ENCODE data around the gene LPP. TPM values are rescaled to one million over a fixed set of nuclear protein-coding genes. Genes with fewer than 3 reads are reported as not detected.

LPP gene
- total and polyA plus RNA-seq, 5 donors from 2014 or later: 14.5 to 102 (median 21.7) TPM

DNA sequence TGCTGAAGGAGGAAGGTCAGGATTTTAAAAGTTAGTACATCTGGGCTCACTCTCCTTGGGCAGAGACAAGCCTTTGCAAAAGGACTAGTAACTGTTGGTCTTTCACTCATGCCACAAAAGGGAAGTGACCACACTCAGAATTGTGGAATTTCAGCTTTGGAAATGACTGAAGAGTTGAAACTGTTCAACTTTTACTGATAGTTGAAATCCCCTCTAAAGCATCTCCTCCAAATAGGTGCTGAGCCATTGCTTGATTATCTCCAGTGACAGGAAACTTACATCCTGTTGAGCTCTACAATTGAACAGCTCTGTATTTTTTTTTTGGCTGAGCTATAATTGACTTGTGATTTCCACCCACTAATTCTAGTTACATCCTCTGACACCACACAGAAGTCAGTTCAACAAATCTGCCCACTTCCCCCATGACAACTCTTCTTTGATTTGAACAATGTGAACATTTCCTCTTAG lies 763.0 kb downstream of the LPP start:
- H3K27ac ChIP-seq (ENCODE audit: insufficient read depth, low read length, poor library complexity, severe bottlenecking): peak overlapping the region; percentile 67
- peaks cover 21% of the 10 kb centered on the region for H3K4me1 ChIP-seq (ENCODE audit: control insufficient read depth, insufficient read depth, low read length, poor library complexity, severe bottlenecking)
- H3K4me3 ChIP-seq (ENCODE audit: low read depth, low read length): peak overlapping the region; percentile 43
- no peaks in the 10 kb centered on the region for H3K36me3 ChIP-seq (ENCODE audit: control insufficient read depth, insufficient read depth, low read length)
- DNase-seq (peak in 2 of 3 donors; percentile 65 to 91), ATAC-seq (ENCODE audit: low read depth in 2 of 2) (peak; percentile 96 to 99)
- H3K4me1 Mint-ChIP-seq: peaks cover 18 to 47% (median 35%) of the 10 kb centered on the region in 4 donors
- no peaks in the 10 kb centered on the region for H3K27me3 Mint-ChIP-seq
- no peaks in the 10 kb centered on the region for H3K9me3 ChIP-seq (ENCODE audit: control insufficient read depth in 2 of 2, low read length in 2 of 2)
- H3K9me3 Mint-ChIP-seq: peaks cover 0 to 1% (median 0%) of the 10 kb centered on the region in 7 donors
- H3K27ac Mint-ChIP-seq: peak overlapping the region; percentile 5 to 77 (median 67)
- H3K36me3 Mint-ChIP-seq: no peaks in the 10 kb centered on the region
- no peaks in the 10 kb centered on the region for H3K27me3 ChIP-seq (ENCODE audit: control insufficient read depth, insufficient read depth, low read length)
- H3K4me3 Mint-ChIP-seq: peak overlapping the region; percentile 2 to 46 (median 19)

DNA sequence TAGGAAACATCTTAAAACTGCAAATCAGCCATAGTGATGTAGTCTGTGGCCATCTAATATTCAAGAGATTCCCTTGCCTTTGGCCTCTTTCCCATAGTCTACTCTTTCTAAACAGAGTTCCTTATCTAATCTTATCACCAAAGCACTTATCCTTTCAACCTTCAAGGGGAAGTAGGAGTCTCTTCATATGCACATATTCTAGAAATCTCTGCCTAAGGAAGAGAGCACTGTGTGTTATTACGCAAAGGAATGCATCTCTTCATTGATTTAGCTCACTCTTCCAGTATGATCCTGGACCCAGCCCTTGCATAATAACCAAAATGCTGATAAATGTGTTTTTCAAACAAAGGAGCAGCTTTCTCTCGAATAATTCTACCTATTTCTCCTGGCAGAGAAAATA lies 764.1 kb downstream of the LPP start:
- no peak for DNase-seq
- no peaks in the 10 kb centered on the region for H3K27me3 ChIP-seq (ENCODE audit: control insufficient read depth, insufficient read depth, low read length)
- H3K36me3 ChIP-seq (ENCODE audit: control insufficient read depth, insufficient read depth, low read length): no peaks in the 10 kb centered on the region
- H3K27ac Mint-ChIP-seq: peak overlapping the region in 2 of 3 donors; percentile 67 to 77
- H3K27me3 Mint-ChIP-seq: no peaks in the 10 kb centered on the region
- H3K9me3 Mint-ChIP-seq: no peaks in the 10 kb centered on the region
- H3K27ac ChIP-seq (ENCODE audit: insufficient read depth, low read length, poor library complexity, severe bottlenecking): no peak overlapping the region
- peaks cover 18 to 47% (median 35%) of the 10 kb centered on the region in 4 donors for H3K4me1 Mint-ChIP-seq
- peaks cover 21% of the 10 kb centered on the region for H3K4me1 ChIP-seq (ENCODE audit: control insufficient read depth, insufficient read depth, low read length, poor library complexity, severe bottlenecking)
- H3K9me3 ChIP-seq (ENCODE audit: control insufficient read depth in 2 of 2, low read length in 2 of 2): no peaks in the 10 kb centered on the region
- H3K4me3 Mint-ChIP-seq: peak overlapping the region in 1 of 4 donors; percentile 46
- no peak overlapping the region for H3K4me3 ChIP-seq (ENCODE audit: low read depth, low read length)
- no peaks in the 10 kb centered on the region for H3K36me3 Mint-ChIP-seq
- no peak for ATAC-seq (ENCODE audit: low read depth in 2 of 2)

DNA sequence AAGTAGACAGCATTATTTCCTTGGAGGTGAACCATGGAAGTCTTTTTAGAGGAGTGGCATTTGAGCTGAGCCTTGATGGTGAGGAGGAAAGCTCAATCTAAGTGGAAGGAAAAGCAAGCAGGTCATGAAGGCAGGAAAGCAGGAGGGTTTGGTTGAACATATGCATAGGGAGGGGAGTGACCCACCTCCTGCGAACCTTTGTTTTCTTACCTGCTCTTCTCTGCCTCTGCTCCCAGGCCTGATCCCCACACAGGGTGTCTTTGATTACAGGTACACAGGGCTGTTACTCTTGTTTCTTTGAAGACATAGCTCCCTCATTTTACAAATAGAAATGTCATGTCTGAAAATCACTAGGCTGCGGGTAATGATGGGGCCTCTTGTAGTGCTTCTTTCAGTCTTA lies 769.7 kb downstream of the LPP start:
- Mint-ChIP-seq H3K36me3 (no peaks in the 10 kb centered on the region), H3K4me1 (peaks cover 0 to 8% (median 0%) of the 10 kb centered on the region in 4 donors), H3K27me3 (no peaks in the 10 kb centered on the region), H3K9me3 (peaks cover 0 to 2% (median 0%) of the 10 kb centered on the region in 7 donors), H3K4me3 (no peak overlapping the region), H3K27ac (no peak overlapping the region)
- no peak overlapping the region for H3K27ac ChIP-seq (ENCODE audit: insufficient read depth, low read length, poor library complexity, severe bottlenecking)
- DNase-seq (no peak), ATAC-seq (ENCODE audit: low read depth in 2 of 2) (no peak)
- H3K9me3 ChIP-seq (ENCODE audit: control insufficient read depth in 2 of 2, low read length in 2 of 2): no peaks in the 10 kb centered on the region
- no peaks in the 10 kb centered on the region for H3K4me1 ChIP-seq (ENCODE audit: control insufficient read depth, insufficient read depth, low read length, poor library complexity, severe bottlenecking)
- no peaks in the 10 kb centered on the region for H3K36me3 ChIP-seq (ENCODE audit: control insufficient read depth, insufficient read depth, low read length)
- H3K4me3 ChIP-seq (ENCODE audit: low read depth, low read length): no peak overlapping the region
- H3K27me3 ChIP-seq (ENCODE audit: control insufficient read depth, insufficient read depth, low read length): no peaks in the 10 kb centered on the region

- Histone ChIP-seq H3K4me3 (ENCODE audit: low read depth, low read length) (no peak overlapping the region), H3K27me3 (ENCODE audit: control insufficient read depth, insufficient read depth, low read length) (no peaks in the 10 kb centered on the region), H3K9me3 (ENCODE audit: control insufficient read depth in 2 of 2, low read length in 2 of 2) (no peaks in the 10 kb centered on the region), H3K4me1 (ENCODE audit: control insufficient read depth, insufficient read depth, low read length, poor library complexity, severe bottlenecking) (no peaks in the 10 kb centered on the region), H3K36me3 (ENCODE audit: control insufficient read depth, insufficient read depth, low read length) (no peaks in the 10 kb centered on the region), H3K27ac (ENCODE audit: insufficient read depth, low read length, poor library complexity, severe bottlenecking) (no peak overlapping the region)
- H3K27me3 Mint-ChIP-seq: no peaks in the 10 kb centered on the region
- H3K4me3 Mint-ChIP-seq: no peak overlapping the region
- no peak overlapping the region for H3K27ac Mint-ChIP-seq
- no peaks in the 10 kb centered on the region for H3K4me1 Mint-ChIP-seq
- peaks cover 0 to 2% (median 0%) of the 10 kb centered on the region in 7 donors for H3K9me3 Mint-ChIP-seq
- DNase-seq (no peak), ATAC-seq (ENCODE audit: low read depth in 2 of 2) (no peak)
- H3K36me3 Mint-ChIP-seq: no peaks in the 10 kb centered on the region
These were observed 771.4 kb downstream of the LPP start for GRCh38 chr3:188925376-188925775.

GRCh38 chr3:188926111-188926510 lies 772.2 kb downstream of the LPP start:
- no peak for ATAC-seq (ENCODE audit: low read depth in 2 of 2)
- no peak overlapping the region for H3K27ac Mint-ChIP-seq

DNA sequence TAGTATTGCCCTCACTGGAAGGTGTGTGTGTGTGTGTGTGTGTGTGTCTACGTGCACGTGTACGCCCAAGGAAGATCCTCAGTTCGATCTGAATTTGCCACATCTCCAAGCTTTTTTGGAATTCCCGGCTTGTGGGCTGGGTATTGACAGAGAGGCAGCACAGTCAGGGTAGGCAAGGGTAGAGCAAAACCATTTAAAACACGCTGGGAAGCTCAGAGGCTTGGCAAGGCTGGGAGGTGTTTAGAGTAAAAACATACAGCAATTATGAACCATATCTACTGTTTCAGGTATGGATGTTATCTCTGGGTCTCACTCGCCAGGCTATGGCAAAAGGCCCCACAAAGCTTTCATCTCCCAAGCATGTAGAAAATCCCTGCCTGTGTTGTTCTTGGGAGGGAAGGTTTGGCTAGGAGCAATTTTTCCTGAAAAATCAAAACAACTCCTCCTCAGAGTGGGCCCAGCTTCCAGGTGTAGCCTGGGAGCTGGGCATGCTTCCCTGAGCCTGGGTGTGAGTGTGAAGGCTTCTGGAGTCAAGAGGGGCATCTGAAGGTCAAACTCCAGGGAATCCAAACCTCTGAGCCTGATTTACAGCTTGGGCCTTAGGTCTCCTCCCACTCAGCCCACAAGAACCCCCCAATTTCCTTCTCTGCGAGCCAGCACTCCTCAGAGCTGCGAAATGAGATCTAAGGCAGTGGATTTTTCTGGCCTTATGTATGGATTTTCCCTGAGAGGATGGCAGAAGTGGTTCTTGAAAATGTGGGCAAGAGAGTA lies 773.0 kb downstream of the LPP start:
- no peaks in the 10 kb centered on the region for H3K36me3 ChIP-seq (ENCODE audit: control insufficient read depth, insufficient read depth, low read length)
- DNase-seq: no peak
- no peak overlapping the region for H3K27ac ChIP-seq (ENCODE audit: insufficient read depth, low read length, poor library complexity, severe bottlenecking)
- H3K27me3 ChIP-seq (ENCODE audit: control insufficient read depth, insufficient read depth, low read length): no peaks in the 10 kb centered on the region
- no peak overlapping the region for H3K4me3 ChIP-seq (ENCODE audit: low read depth, low read length)
- H3K9me3 ChIP-seq (ENCODE audit: control insufficient read depth in 2 of 2, low read length in 2 of 2): no peaks in the 10 kb centered on the region
- Mint-ChIP-seq H3K27me3 (no peaks in the 10 kb centered on the region), H3K4me3 (no peak overlapping the region), H3K9me3 (peaks cover 0 to 2% (median 0%) of the 10 kb centered on the region in 7 donors), H3K4me1 (no peaks in the 10 kb centered on the region), H3K27ac (no peak overlapping the region), H3K36me3 (no peaks in the 10 kb centered on the region)
- H3K4me1 ChIP-seq (ENCODE audit: control insufficient read depth, insufficient read depth, low read length, poor library complexity, severe bottlenecking): no peaks in the 10 kb centered on the region
- no peak for ATAC-seq (ENCODE audit: low read depth in 2 of 2)

More at GRCh38 chr3:188926111-188926510, 772.2 kb downstream of the LPP start:
- H3K9me3 Mint-ChIP-seq: peaks cover 0 to 2% (median 0%) of the 10 kb centered on the region in 7 donors
- H3K27me3 ChIP-seq (ENCODE audit: control insufficient read depth, insufficient read depth, low read length): no peaks in the 10 kb centered on the region
- H3K27me3 Mint-ChIP-seq: no peaks in the 10 kb centered on the region
- H3K4me3 Mint-ChIP-seq: no peak overlapping the region
- H3K4me1 ChIP-seq (ENCODE audit: control insufficient read depth, insufficient read depth, low read length, poor library complexity, severe bottlenecking): no peaks in the 10 kb centered on the region
- H3K36me3 ChIP-seq (ENCODE audit: control insufficient read depth, insufficient read depth, low read length): no peaks in the 10 kb centered on the region
- H3K4me3 ChIP-seq (ENCODE audit: low read depth, low read length): no peak overlapping the region
- no peaks in the 10 kb centered on the region for H3K9me3 ChIP-seq (ENCODE audit: control insufficient read depth in 2 of 2, low read length in 2 of 2)
- no peaks in the 10 kb centered on the region for H3K36me3 Mint-ChIP-seq
- H3K27ac ChIP-seq (ENCODE audit: insufficient read depth, low read length, poor library complexity, severe bottlenecking): no peak overlapping the region
- H3K4me1 Mint-ChIP-seq: no peaks in the 10 kb centered on the region
- no peak for DNase-seq

- no peak for DNase-seq
- no peak overlapping the region for H3K4me3 Mint-ChIP-seq
- H3K27ac ChIP-seq (ENCODE audit: insufficient read depth, low read length, poor library complexity, severe bottlenecking): no peak overlapping the region
- no peaks in the 10 kb centered on the region for H3K4me1 ChIP-seq (ENCODE audit: control insufficient read depth, insufficient read depth, low read length, poor library complexity, severe bottlenecking)
- ATAC-seq (ENCODE audit: low read depth in 2 of 2): no peak
- H3K9me3 ChIP-seq (ENCODE audit: control insufficient read depth in 2 of 2, low read length in 2 of 2): no peaks in the 10 kb centered on the region
- no peaks in the 10 kb centered on the region for H3K27me3 Mint-ChIP-seq
- no peaks in the 10 kb centered on the region for H3K36me3 Mint-ChIP-seq
- H3K4me3 ChIP-seq (ENCODE audit: low read depth, low read length): no peak overlapping the region
- H3K27ac Mint-ChIP-seq: no peak overlapping the region
- H3K27me3 ChIP-seq (ENCODE audit: control insufficient read depth, insufficient read depth, low read length): no peaks in the 10 kb centered on the region
- H3K4me1 Mint-ChIP-seq: no peaks in the 10 kb centered on the region
- no peaks in the 10 kb centered on the region for H3K36me3 ChIP-seq (ENCODE audit: control insufficient read depth, insufficient read depth, low read length)
- peaks cover 0 to 2% (median 0%) of the 10 kb centered on the region in 7 donors for H3K9me3 Mint-ChIP-seq
These were observed 774.0 kb downstream of the LPP start for GRCh38 chr3:188927971-188928370.

DNA sequence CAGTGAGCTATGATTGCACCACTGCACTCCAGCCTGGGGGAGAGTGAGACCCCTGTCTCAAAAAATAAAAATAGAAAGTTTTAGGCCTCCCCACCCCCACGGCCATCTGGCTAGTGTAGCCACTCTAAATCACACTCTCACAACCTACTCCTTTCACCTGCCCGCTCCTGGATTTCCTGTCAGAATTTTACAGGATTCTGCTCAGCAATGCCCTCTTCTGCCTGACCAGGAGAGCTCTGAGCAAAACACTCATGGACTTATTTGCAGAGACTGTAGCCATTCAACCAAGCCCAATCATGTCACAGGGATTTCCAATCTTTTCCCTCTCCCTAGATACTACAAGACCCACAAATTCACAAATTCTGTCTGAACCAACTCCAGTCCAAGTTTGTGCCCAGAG lies 775.2 kb downstream of the LPP start:
- Histone ChIP-seq H3K4me1 (ENCODE audit: control insufficient read depth, insufficient read depth, low read length, poor library complexity, severe bottlenecking) (no peaks in the 10 kb centered on the region), H3K27ac (ENCODE audit: insufficient read depth, low read length, poor library complexity, severe bottlenecking) (no peak overlapping the region), H3K36me3 (ENCODE audit: control insufficient read depth, insufficient read depth, low read length) (no peaks in the 10 kb centered on the region), H3K9me3 (ENCODE audit: control insufficient read depth in 2 of 2, low read length in 2 of 2) (no peaks in the 10 kb centered on the region), H3K4me3 (ENCODE audit: low read depth, low read length) (no peak overlapping the region), H3K27me3 (ENCODE audit: control insufficient read depth, insufficient read depth, low read length) (no peaks in the 10 kb centered on the region)
- H3K27ac Mint-ChIP-seq: no peak overlapping the region
- no peaks in the 10 kb centered on the region for H3K4me1 Mint-ChIP-seq
- no peak overlapping the region for H3K4me3 Mint-ChIP-seq
- no peaks in the 10 kb centered on the region for H3K36me3 Mint-ChIP-seq
- no peak for ATAC-seq (ENCODE audit: low read depth in 2 of 2)
- H3K27me3 Mint-ChIP-seq: no peaks in the 10 kb centered on the region
- no peak for DNase-seq
- H3K9me3 Mint-ChIP-seq: peaks cover 0 to 2% (median 0%) of the 10 kb centered on the region in 7 donors

Data from CD4-positive, CD25-positive, alpha-beta regulatory T cell (primary cell).